SW480 (cell line): Measurements from ENCODE around the gene SKIC8.
A peak's percentile ranks its signal among the peaks of the same experiment; 100 is the strongest.

Experiments
- DNase-seq: peaks from one replicate; pipeline ENCODE4 v3.0.0-alpha.2; 2016; ENCODE audit warnings: low spot score

SKIC8 gene

DNA sequence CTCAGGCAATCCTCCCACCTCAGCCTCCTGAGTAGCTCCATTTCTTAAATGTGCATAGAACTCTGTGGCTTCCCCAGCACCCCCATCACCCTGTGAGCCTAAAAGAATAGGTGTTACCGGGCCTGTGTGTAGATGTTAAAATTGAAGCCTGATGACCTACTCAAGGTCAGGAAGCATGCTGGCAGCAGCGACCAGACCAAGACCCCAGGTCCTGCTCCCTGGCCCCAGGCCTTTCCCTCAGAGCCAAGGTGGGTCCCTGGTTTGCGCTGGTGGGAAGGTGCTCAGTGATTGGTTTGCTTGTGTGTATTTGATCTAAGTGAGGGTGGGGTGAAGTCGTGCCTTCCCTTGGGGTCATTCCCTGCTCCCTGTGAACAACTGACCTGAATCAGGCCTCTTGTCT, 22.4 kb upstream of the SKIC8 start:
- DNase-seq = no peak

DNA sequence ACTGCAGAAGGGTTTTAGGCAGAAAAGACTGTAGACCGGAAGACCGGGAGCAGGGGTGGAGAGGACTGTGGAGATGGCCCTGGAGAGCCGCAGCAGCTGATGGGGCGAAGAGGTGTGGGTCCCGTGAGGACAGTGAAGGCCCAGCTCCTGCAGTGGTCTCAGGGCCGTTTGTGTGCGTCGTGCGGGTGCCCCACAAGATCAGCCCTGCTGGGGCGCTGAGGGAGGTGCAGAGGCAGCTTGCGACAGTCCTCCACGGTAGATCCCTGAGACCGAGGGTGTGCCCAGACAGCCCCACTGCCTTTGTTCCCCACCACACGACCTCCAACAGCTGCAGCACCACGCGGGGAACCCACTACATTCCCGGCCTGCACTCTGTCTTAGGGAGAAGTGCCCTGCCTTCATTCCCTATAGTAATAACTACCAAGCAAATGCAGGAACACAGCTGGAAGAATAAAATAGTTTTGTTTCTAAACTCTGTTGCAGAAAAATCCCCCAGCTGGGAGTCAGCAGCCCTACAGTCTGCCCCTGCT, 21.7 kb upstream of the SKIC8 start:
- no peak for DNase-seq

- DNase-seq = no peak
Observed at GRCh38 chr15:78320183-78320582, 20.8 kb upstream of the SKIC8 start.

- no peak for DNase-seq
Observed at GRCh38 chr15:78319588-78319987, 20.2 kb upstream of the SKIC8 start.

DNA sequence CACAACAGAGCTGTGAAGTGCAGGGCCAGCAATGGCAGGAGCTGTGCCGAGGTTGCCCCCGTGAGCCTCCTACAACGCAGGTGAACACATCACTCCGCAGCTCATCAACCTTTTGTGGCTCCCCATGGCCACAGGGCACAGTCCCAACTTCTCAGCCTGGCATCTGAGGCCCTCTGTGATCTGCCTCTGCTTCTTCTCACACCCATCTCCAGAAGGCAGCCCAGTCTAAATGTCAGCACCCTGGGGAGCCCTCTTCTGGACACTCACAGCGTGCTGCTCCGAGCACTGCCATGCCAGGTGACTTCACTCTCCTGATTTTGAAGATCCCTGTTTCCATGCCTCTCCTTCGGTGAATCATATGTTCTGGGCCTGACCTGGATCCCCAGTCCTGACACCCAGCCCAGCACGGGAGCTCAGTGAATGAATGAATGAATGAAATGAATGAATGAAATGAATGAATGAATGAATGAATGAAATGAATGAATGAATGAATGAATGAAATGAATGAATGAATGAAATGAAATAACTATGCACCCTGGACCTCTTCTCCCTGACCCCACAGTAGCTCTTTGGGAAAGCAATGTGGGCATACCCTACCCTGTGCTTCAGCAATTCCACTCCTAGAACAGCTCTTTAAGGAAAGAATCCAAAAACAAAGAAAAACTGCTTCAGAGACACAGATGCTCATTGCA, 17.9 kb upstream of the SKIC8 start:
- DNase-seq = peak; percentile 33

GRCh38 chr15:78316283-78317083, 17.1 kb upstream of the SKIC8 start:
- no peak for DNase-seq

DNA sequence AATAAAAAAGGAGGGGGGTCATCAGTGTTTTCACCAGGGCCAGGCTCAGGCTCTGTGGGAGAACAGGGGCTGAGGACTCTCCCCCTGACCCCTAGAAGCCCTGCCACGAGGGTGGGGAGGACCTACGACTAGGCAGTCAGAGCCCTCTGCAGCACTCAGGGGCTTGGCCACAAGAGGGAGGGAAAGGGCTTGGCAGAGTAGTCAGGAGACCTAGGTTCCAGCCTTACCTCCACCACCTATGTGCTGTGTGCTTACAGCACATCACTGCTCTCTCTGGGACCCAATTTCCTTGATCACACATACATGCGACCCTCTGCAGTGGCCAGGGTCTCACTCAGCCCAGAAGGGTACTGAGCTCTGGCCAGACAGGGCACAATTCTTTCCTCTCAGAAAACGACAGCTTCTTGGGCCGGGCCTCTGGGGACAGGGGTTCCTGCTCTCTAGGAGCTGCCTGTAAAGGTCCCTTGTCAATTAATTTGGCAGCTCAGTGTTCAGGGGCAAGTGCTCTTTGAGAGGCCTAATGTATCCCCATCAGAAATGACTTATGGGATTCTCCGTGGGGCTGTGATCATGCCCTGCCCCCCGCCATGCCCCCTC, 16.4 kb upstream of the SKIC8 start:
- DNase-seq = no peak

- no peak for DNase-seq
Observed at GRCh38 chr15:78314181-78314581, 14.8 kb upstream of the SKIC8 start.

DNA sequence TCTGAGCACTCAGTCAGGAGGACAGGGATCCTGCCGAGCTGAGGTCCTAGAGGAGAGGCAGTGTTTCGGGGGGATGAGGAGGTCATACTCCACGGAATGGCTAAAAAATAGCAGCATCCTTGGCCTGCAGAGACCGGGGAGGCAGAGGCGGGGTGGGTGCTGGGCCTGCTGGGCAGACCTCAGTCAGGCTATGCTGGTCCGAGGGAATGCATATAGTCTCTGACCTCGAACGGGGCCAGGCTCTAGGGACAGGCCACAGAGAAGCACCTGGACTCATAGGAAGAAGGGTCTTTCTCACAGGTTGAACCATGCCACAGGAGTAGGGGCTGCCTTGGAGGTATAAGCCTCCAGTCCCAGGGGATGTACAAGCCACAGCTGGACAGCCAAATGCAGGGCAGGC, 14.0 kb upstream of the SKIC8 start:
- no peak for DNase-seq

GRCh38 chr15:78312957-78313356, 13.5 kb upstream of the SKIC8 start:
- no peak for DNase-seq

DNA sequence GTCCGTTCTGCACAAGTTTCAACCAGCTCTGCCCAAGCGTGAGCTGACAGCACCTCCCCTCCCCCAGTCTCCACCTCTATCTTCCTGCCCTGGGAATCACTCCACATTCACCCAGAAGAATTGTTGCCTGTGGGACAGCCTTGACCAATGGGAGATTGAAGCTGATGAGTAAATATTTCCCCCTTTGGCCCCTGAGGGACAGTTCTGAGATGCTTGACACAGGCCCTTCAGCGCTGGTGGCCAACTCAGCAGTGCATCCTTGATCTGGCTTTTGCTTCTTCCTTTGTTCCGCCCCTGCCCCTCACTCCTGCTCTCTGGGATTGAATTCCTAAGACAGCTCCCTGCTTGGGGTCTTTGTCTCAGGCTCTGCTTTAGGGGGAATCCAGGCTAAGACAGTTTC, 13.1 kb upstream of the SKIC8 start:
- no peak for DNase-seq

DNA sequence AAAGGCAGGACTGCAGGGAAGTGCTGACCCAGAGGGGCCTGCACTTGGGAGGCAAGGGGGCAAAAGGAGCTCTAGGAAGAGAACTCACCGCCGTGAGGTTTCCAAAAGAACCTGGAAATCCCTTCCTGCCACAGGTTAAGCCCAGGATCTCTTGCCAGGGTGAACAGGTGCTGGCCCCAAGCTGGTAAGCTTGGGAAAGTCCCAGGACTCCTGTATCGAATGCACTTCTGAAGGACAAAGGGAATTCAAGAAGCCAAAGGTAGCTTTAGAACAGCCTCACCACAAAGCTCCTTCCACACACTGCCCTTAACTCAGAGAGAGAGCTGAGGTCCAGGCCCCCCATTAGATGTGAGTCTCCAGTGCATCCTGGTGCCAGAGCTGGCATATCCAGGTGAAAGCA, 11.9 kb upstream of the SKIC8 start:
- no peak for DNase-seq

DNA sequence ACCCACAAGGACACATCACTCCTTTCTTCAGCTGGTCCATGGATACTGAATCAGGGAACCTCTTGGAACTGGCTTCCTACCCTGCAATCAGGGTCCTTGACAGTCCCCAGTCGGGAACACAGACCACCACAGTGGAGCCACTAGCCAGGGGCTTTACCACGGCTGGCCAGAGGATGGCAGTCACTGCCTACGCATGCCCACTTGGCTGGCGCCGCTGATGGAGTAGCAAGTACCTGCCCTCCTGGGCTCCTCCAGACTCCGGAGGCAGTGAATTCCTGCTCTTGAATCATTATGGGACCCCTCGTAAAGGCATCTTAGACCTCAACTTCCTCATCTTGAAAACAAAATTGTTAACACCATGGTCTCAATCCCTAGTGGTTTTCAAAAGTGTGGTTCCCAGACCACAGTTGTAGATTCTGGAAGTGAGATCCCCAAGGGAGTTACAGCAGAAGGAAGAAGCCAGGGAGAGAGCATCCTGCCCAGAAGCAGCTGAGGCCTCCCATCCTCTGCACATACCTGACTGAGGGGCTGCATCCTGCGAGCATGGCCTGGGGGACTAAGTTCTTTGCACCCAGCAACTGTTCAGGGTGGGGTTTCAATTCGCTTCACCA, 9.1 kb upstream of the SKIC8 start:
- peak; percentile 63 for DNase-seq

- DNase-seq = no peak
Observed at GRCh38 chr15:78307976-78308375, 8.6 kb upstream of the SKIC8 start.

DNA sequence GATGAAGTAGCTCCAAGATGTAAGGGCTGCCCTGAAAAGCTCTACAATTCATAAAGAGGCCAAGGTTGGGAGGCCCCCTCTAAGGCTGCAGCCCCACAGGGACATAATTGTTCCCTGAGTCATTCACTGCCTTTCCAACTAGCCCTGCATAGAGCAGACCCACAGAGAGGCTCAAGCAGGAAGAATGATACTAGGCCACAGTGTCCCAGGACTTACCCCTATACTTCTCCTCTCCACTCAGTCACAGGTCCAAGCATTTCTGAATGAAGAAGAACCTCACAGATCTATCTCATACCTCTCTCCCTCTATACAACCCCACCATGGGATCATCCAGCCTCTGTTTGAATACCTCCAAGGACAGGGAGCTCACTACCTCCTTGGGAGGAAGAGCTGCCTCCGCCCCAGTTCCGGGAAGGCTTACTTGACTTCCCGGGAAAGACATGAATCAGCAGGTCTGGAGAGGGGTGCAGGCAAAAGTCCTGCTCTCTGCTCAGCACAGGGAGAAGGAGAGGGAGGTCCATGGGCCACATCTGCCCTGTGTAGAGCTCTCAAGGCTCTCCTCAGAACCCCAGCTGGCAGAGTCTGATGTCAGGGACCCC, 6.9 kb upstream of the SKIC8 start:
- DNase-seq = peak; percentile 27

GRCh38 chr15:78304216-78305066, 5.0 kb upstream of the SKIC8 start:
- no peak for DNase-seq

DNA sequence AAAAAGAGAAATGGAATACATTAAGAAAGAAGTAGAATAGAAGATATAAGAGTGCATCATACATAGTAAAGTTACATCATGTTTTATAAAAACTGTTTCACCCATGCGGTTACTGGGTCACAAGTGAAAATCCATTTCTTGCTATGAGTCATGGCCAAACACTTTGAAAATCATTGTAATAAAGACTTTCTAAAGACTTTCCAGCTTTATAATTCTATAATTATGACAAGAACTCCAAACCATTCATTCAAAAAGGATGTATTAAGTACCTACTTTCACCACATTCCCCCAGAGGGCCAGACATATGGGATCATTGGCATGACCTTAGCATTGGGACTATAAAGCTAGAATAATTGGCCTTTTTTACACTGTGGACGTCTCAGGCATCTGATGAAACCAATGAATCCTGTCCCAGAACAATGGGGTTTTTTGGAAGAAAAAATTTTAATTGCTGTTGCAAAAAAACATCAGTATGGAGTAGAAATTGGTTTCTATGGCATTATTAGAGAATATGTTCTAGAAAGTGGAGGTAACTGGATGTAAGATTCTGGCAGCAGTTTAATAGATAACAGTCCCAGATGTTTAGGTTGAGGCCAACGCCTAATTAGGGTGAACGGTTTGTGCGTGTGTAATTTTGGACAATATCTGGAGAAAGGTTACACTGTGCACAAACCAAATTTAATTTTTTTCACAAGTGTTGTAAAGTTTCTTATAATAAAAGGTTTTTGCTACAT, 3.3 kb upstream of the SKIC8 start:
- DNase-seq = peak; percentile 44

DNA sequence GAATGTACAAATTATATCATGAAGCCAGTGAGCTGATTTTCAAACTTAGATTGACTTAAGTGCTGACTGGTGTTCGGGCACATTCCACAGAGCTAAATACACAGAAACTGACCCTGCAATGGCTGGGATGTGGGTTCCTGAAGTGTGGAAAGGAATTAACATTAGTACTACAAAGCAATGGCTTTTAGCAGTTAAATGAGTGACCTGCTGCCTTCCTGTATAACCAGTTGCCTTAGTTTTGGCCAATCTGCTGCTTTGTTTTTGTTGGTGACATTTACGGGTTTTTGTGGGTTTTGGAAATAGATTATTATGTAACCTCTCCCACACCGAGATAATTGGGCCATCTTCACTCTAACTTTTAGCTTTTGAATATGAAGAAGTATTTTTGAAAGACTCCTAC, 2.4 kb upstream of the SKIC8 start:
- no peak for DNase-seq

DNA sequence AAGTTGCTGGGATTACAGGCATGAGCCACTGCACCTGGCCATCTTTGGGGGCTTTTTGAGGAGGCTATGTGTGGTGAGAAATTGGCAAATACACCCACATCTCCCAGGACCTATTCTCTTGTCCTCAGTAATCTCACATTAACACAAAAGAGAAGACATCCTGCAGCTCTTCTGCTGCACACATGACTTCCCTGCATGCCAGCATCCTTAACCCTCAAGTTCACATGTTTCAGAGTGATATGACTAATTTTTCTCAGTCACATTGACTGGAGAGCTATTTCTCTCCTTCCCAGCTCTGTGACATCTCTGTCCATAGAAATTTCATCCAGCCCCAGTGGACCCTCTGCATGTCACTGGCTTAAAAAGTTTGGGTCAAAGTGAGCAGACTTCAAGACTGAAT, 1.9 kb upstream of the SKIC8 start:
- DNase-seq = no peak

- DNase-seq = no peak
Observed at GRCh38 chr15:78292219-78292618, 7.2 kb downstream of the SKIC8 start.

- DNase-seq = no peak
Observed at GRCh38 chr15:78291698-78292097, 7.7 kb downstream of the SKIC8 start.
